NCI-H226 (cell line): ENCODE results near the gene ANXA2R.
"Not testable (repeated sequence)": the region's sequence is repeated elsewhere in the genome, so short reads cannot be mapped to it uniquely, and the experiment has no call there.

Source experiments
- DNase-seq: peaks from one replicate; pipeline ENCODE4 v3.0.0-alpha.2; 2015

The ANXA2R gene, protein sequence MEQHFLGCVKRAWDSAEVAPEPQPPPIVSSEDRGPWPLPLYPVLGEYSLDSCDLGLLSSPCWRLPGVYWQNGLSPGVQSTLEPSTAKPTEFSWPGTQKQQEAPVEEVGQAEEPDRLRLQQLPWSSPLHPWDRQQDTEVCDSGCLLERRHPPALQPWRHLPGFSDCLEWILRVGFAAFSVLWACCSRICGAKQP

DNA sequence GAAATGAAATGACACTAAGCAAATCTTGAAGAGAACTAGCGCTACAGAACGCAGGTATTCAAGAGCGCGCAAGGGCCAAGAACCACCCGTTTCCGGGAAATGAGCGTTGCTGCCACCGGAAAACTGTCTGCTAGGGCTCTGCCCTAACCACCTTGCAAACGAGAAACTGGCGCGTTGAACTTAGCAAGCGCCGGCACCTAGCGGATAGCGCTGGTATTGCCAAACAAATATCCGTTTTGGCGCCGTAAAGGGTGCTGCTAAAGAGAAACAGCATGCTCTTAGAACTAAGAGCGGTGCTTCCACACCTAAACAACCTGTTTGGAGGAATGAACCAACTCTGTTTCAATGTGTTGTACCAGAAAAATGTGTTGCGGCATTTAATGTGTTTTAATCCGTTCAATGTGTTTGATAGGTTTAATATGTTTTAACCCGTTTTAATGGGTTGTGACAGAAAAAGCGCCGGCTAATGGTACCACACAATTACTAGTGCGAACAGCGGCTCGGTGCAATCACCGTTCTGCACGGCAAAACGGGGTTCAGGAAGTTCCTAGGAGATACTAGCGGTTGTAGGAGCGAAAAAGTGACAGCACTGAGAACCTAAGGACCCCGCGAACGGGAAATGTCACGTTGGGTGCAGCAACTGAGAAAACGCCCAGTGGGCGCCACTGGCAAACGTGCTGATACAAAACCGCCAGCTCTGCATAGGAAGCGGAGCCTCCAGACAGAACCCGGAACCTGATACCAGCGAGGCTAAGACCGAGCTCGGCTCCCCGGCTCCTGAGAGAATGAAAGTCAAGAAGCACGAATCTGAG, at the start of gene ANXA2R:
Gene ANXA2R (minus strand): TSS at position 33 of the 812 bp plus-strand sequence. CDS start 273 bp downstream, outside the sequence.
- DNase-seq = peak; percentile 95

DNA sequence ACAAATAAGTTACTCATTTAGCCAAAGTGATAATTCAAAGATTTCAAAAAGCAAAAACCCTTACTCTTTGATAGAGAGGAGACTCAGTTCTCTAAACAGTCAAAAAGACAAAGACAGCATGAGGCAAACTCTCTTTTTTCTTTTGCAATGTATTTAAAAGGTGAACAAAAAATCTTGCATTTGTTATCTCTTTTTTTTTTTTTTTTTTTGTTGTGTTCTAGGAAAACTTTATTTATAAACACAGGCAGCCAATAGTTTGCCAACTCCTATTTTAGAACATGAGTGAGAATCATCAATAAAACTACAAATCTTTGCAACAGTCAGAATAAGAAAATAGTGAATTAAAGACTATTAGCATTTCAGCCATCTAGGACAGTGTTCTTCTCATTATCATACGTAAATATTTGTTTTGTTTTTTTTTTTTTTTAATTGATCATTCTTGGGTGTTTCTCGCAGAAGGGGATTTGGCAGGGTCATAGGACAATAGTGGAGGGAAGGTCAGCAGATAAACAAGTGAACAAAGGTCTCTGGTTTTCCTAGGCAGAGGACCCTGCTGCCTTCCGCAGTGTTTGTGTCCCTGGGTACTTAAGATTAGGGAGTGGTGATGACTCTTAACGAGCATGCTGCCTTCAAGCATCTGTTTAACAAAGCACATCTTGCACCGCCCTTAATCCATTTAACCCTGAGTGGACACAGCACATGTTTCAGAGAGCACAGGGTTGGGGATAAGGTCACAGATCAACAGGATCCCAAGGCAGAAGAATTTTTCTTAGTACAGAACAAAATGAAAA, 46.2 kb upstream of the ANXA2R start:
- not testable (repeated sequence) for DNase-seq

DNA sequence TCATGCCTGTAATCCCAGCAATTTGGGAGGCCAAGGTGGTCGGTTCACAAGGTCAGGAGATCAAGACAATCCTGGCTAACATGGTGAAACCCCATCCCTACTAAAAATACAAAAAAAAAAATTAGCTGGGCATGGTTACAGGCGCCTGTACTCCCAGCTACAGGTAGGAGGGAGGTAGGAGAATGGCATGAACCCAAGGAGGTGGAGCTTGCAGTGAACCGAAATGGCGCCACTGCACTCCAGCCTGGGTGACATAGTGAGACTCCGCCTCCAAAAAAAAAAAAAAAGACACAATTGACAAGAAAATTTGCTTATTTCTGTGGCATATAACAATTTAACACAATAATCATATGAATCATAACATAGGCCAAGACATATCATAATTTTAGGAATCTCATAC, 45.3 kb upstream of the ANXA2R start:
- no peak for DNase-seq

DNA sequence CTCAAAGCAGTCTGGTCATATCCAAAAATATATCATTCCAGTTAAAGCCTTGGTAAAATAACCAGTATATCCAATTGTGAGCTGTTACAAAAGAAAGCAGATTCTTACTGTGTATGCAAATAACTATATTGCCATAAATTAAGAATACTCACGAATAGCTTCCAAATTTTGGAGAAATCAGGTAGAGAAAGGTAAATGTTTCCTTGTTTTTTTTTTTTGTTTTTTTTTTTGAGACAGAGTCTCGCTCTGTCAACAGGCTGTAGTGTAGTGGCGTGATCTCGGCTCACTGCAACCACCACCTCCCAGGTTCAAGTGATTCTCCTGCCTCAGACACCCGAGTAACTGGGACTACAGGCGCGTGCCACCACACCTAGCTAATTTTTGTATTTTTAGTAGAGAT, 44.3 kb upstream of the ANXA2R start:
- DNase-seq = not testable (repeated sequence)

DNA sequence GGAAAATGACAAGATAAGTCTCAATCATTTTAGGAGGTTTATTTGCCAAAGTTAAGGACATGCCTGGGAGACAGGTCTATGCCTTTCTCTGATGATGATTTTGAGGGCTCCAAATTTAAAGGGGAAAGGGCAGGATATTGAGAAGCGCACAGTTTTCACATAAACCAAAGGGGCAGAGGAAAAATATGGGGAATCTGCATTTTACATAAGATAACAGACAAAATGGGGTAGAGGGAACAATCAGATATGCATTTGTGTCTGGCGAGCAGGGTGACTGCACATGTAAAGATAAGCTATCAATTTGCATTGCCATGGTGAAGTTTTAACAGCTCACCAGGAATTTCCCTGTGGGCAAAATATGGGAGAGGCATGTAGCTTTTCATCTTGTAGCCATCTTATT, 41.2 kb upstream of the ANXA2R start:
- DNase-seq = not testable (repeated sequence)

DNA sequence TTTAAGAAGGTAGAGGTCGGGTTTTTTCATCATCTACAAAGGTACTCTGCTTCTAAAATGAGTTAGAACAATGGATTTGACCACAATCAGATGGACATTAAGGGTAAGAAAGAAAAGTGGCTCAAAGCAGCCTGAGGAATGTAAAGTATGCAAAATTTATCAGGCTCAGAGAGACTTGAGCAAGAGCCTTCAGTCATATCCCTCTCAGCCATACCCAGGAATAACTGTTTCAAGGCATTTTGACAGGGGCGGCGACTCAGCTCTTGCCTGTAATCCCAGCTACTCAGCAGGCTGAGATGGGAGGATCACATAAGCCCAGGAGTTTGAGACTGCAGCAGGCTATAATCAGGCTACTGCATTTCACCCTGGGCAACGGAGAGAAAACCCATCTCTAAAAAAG, 38.8 kb upstream of the ANXA2R start:
- peak; percentile 92 for DNase-seq

DNA sequence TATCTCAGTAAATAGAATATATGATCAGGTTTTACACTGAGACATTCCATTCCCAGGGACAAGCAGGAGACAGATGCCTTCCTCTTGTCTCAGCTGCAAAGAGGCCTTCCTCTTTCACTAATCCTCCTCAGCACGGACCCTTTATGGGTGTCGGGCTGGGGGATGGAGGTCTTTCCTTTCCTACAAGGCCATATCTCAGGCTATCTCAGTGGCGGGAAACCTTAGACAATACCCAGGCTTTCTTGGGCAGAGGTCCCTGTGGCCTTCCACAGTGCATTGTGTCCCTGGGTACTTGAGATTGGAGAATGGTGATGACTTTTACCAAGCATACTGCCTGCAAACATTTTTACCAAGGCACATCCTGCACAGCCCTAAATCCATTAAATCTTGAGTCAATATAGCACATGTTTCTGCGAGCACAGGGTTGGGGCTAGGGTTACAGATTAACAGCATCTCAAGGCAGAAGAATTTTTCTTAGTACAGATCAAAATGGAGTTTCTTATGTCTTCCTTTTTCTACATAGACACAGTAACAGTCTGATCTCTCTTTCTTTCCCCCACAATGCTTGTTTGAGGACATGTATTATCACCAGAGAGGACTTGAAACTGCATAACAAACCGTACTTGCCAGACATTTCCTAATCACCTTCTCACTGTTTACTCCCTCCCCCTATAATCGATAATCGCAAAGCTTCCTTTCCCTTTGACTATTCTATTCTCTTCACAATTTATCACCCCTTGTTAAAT, 37.5 kb upstream of the ANXA2R start:
- DNase-seq = not testable (repeated sequence)

DNA sequence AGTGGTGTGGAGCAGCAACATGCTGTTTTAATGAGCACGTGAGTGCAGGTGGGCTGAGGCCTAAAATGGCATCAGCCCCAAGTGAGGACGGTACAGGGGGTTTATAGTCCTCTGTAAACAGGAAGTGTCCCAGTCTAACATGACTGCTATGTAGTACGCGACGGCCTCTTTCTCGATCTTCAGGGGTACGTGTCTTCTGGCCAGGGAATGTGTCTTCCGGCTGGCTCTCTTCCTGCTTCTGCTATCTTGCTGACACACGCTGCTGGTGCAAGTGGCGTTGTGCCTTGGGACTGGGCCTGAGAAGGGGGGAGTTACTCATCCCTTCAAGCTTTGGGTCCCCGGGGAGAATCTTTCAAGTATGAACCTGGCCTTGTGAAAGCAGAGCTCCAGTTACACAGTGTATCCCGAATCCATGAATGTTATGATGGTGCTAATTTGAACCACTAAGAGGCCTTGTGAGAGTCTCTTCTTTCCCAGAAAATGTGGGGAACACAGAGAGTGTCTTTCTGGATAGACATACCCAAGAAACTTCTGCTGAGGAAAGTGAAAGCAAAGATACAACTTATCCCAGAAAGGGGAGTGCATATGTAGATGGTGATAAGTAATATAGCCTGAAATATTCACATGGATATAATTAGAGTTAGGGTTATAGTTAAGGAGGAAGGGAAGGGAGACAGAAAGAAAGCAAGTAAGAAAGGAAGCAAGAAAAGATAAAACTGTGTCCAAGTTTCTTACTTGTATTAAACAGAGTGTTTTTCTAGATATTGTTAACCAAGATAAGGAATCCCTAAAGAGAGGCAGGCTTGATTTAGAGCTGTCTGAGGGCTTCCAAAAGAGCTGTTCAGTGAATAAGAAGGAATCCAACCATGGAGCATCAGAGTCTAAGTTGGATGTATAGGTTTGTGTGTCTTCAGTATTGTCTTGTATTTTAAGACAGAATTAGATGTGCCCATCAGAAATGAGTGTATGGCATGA, 35.5 kb upstream of the ANXA2R start:
- no peak for DNase-seq

DNA sequence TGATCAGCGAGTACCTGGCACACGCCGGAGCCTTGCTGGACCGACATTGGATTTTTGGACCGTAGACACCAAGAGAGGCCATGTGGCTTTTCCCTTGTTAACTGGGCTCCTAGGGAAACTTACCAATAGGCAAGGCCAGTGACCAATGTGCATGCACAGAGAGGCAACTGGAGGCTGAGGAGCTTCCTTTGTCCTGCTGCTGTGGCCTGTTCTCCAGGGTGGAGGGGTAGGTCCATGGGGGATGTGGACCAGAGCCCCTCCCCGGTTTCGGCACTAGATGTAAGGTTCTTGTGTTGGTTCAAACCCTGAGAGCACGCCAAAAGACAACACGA, 34.8 kb upstream of the ANXA2R start:
- no peak for DNase-seq

DNA sequence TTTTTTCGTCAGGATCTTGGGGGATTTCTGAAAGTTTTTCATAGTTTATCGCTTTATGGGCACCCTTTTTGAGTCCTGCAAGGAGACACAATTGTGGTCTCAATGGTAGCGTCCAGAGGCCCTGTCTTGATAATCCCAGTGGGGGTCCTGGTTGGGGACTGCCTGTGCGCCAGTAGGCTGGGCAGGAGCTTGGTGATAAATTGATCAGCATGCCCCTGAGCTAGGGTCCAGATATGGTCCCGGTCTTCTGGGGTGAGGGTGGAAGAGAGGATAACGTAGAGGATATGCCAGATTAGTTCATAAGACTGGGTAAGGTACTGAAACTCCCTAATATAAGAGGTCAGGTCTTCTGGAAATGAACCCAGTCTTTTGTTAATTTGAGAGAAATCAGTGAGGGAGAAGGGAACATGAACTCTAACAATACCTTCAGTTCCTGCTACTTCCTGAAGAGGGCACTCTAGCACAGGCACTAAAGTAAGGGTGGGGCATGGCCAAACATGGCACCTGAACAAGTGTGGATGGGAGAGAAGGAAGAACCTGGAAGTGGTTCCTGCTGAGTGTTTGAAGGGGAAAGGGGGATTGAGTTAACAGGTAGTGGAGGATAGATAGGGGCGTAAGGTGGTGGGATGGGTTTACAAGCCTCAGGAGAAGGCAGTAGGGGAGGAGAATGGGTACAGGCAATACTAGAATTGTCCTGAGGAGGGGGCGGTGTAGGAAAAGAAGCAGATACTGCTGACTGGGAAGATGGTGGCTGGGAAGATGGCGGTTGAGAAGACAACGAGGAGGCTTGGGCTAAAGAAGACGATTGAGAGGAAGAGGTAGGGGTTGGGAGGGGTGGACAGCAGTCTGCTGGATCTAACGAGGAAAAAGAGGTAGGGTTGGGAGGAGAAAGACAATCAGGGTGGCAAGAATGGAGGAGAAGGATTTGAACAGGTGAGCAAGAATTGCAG, 33.8 kb upstream of the ANXA2R start:
- DNase-seq = peak; percentile 42

DNA sequence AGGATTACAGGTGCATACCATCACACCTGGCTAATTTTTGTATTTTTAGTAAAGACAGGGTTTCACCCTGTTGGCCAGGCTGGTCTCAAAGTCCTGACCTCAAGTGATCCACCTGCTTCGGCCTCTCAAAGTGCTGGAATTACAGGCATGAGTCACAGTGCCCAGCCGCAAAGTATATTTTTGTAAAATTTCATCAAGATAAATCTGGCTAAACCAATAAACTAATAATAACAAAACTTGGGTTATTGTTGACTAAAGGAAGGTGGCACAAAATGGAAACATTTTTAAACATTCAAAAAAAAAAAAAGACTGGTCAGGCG, 29.2 kb upstream of the ANXA2R start:
- not testable (repeated sequence) for DNase-seq

DNA sequence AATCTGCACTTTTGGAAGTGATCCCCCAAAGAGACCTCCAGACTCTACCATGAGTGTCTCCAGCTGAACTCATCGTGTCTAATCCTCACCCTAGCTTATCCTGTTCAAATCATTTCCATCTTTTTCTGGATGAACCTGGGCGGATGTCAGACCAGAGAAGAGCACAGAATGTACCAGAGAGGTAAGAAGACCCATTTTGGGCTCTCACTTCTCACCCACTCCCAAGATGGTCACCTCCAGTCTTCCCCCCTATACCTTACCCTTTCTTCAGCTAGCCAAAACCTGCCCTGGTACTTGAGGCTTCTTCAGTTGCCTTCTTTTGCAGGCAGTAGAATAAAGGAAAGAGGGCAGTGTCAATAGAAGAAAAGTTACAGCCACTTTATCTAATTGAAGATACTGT, 27.9 kb upstream of the ANXA2R start:
- DNase-seq = no peak

DNA sequence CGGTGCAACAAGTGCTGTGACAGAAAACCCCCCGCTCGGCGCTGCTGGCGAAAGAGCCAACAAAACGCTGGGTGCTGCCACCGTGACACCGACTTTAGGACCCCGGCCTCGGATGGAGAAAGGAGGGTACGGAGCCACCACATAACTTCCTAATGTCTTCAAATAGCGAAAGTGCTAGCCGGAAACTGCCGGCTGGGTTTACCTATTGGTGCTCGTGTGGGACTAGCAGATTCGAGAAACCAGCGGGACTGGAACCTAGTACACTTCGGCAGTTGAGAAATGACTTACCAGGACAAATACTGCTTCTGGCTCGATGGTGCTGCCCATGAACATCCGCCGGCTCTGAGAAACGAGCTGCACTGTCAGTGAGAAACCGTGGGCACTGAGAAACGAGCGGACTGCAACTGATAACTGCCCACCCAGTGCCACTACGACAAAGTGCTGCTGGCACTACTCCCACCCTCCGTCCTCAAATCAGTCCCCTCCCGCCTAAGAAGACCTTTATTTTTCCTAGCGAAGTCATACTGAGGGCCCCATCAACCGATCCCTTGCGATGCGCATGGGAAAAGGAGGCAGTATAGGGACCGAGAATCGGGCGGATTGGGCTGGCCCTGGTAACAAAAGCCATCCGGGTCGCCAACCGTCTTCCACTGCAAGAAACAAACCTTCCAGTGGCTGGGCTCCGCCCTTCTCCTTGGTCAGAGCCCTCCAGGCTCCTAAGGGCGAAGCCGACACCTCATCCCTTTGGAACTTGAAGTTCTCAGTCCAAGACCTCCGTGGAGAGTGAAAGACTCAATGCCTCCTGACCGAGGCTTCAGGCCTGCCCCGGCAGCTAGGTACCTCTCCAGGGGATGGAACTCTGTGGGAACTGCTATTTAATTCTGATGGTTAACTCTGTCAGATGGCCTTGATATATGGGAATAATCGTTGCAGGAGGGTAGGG, 27.0 kb upstream of the ANXA2R start:
- peak; percentile 90 for DNase-seq

DNA sequence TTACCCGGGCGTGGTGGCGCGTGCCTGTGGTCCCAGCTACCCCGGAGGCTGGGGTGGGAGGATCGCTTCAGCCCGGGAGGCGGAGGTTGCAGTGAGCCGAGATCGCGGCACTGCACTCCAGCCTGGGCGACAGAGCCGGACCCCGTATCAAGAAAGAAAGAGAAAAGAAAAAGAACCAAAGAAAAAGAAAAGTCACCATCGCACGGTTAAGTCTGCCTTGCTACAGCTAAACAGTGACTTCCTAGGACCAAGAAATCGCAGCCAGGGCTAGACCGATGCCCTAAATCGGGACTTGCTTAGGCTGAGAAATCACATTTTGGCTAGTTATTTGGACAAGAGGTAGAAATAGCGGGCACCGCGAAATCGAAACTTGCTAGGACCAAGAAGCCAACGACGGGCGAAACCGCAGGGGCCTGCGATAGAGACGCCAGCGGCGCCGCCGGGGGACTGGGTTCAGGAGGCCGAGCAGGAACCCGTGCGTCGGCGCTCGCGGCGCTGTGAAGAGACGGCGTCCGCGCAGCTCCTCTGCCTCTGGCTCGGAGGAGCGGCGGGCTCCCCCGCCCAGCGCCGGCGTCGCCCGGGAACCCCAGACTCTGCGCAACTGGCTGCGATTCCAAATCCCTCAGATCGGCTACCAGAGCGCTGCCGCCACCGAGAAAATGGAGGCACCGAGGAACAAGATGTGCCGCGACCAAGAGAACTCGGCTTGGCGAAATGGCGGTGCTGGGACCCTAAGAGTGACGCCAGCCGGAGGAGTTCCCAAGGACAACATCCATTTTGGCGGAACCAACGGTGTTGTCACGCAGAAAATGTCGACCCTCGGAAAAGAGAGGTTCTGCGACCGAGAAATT, 26.1 kb upstream of the ANXA2R start:
- DNase-seq = peak; percentile 37

DNA sequence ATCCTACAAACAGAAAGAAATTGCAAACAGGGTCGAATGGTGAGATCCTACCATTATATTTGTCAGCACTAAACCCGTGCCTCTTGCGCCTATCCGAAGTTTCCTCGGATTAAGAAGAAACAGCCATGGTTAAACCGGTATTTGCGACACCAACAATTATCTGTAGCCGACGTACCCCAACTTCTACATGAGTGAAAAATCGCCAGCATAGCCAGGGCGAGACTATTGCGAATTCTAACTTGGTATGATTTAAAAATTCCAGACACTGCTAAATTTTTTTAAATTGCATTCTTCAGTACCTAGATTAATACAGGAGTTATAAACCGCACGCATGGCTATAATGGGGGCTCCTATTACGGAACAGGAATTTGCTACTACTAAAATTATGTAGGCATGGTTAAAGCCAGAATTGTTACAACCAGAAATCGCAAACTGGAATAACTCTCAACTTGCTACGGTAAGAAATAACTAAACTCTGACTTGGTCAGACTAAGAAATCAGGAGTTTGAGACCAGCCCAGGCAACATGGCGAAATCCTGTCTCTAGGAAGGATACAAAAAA, 25.3 kb upstream of the ANXA2R start:
- no peak for DNase-seq

DNA sequence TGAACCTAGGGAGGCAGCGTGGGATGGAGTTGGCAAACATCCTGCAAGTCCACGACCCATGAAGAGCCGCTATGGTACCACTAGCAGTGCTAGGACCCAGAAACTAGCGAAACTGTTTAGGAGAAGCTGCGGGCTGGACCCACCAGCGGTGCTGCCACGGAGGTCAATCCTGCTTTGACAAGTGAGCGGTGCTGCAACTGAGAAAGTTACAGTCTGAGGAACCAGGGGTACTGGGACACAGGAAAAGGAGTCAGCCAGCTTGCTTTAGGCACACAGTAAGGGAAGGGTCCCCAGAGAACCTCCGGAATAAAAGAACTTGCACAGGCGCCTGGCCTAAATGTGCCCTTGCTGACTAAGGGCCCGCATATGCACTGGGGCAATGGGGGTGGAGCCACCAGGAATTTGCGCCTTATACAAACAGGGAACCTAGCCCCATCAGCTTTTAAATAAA, 23.6 kb upstream of the ANXA2R start:
- no peak for DNase-seq

DNA sequence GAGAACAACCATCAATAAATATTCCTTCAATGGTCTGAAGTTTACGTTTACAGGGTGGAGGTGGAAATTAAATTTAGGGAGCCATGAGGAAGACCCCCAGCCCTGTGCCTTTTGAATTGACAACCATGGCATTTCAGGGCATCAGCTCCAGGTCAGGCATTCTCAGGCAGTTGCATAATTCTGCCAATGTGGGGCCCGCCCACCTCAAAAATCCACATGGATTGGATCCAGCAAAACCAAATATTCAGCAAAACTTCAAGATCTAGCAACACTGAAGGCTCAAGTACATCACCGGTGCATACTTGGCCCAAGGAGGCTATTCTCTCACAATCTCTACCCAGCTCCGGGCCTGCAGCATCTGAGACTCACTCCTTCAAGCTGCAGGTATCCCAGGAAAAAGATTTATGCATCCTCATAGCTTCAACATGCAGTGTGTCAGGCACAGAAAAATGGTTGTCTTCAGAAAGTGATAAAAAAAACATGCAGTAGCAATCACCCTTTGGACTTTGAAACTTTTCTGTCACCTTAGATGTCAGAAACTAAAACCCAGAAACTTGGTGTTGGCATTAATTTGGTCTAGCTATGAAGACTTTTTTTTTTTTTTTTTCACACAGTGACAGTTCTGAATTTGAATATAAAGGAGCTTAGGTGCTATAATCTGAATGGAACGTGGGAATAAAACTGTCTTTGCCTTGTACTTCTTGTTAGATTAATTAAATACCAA, 21.4 kb upstream of the ANXA2R start:
- DNase-seq = no peak
